Iris pigment epithelial cell (primary cell): ENCODE data around the gene ZNF320.
"Not testable (repeated sequence)": the region's sequence is repeated elsewhere in the genome, so short reads cannot be mapped to it uniquely, and the experiment has no call there.

Experiments
- DNase-seq: peaks from one replicate; pipeline ENCODE4 v3.0.0-alpha.2; 2011; ENCODE audit warnings: low read depth

Gene ZNF320

DNA sequence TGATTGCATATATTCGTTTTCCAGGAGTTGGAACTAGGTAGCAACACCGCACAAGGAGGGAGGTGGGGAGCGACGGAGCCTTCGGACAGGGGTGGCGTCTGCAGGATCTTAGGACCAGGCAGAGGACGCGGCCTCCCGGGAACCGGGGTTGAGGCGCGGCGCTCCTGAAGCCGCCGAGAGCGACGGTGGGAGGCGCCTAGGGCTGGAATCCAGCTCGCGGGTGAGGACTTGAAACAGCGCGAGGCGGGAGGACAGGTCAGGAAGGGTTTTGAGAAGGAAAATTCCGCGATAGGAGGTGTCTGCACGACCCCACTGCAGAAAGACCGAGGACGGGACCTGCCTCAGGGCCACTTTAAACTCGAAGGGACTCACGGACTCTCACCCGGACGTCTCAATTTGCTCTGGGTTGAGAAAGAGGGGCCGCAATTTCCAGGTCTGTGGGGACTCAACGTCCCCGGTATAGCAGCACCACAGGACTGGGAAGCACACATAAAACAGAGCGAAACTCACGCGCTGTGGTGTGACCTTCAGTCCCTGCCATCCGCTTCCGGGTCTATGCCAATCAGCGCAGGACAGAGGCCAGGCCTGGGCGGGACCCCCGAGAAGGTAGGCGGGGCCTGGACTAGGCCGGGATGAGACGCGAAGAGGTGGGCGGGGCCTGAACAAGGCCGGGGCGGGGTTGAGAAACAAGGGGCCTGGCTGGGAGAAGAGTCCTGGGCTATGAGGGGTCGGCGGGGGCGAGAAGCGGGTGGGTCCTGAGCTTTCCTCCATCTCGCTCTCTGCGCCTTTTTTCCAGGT lies at the start of gene ZNF320:
ZNF320 (minus strand) TSS at position 498 of the 798 bp plus-strand sequence. CDS start 7,380 bp downstream, outside the sequence.
- DNase-seq: peak; percentile 93

DNA sequence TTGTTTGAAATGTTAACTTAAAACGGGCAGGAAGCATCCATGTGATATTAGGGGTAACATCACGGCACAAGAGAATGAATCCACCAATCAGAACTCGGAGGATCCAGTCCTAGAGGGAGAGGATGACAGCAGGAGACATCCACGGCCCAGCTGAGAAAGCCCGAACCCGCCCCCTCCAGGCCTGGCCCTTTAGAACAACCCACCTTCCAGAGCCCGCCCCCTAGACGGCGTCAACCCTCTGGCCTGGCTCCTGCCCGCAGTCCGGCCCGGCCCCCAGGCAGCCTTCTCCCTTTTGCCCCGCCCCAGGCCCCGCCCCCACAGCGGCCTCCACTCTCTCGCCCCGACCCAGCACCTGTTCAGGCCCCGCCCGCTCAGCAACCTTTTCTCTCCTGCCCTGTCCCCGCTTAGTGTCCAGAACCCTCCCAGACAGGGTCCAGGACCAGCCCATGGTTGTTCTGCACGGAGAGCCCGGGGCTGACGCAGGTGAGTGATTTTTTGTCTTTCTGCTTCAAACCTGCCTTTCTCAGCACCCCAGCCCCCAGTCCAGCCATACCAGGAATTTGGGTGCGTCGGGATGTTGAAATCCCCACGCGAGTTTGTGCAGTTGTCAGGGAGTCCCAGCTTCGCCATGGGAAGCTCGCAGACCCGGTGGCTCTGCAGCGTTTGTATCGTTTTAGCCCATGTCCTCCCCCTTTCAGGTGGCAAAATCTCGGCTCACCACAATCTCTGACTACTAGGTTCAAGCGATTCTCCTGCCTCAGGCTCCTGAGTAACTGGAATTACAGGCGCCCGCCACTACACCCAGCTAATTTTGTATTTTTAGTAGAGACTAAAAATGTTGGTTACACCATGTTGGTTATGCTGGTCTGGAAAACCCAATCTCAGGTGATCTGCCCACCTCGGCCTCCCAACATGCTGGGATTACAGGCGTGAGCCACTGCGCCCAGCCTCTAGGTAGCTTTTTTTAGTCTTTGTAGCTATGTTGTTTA lies 49.2 kb upstream of the ZNF320 start:
- peak; percentile 59 for DNase-seq

DNA sequence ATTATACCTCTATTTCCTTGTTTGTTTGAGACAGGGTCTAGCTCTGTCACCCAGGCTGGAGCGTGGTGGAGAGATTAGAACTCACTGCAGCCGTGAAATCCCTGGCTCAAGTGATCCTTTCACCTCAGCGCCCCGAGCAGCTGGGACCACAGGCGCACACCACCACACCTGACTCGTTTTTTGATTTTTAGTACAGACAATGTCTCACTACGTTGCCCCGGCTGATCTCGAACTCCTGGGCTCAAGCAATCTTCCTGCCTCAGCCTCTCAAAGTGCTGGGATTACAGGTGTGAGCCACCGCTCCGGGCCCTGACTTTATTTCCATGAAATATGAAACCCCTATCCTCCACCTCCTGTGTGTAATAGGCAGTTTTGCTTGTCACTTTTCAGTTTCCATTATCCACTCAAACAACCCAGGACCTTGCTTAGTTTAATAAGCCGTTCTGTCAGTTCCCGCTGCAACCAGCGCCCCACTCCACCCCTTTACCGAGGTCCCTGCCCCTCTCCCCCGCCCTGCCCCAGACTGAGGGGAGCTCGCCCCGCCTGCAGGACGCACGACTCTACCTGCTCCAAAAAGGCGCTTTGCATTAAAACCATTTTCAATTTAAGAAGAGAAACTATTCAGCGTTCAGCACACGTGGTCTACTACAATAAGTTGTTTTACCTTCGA lies 48.4 kb upstream of the ZNF320 start:
- no peak for DNase-seq

DNA sequence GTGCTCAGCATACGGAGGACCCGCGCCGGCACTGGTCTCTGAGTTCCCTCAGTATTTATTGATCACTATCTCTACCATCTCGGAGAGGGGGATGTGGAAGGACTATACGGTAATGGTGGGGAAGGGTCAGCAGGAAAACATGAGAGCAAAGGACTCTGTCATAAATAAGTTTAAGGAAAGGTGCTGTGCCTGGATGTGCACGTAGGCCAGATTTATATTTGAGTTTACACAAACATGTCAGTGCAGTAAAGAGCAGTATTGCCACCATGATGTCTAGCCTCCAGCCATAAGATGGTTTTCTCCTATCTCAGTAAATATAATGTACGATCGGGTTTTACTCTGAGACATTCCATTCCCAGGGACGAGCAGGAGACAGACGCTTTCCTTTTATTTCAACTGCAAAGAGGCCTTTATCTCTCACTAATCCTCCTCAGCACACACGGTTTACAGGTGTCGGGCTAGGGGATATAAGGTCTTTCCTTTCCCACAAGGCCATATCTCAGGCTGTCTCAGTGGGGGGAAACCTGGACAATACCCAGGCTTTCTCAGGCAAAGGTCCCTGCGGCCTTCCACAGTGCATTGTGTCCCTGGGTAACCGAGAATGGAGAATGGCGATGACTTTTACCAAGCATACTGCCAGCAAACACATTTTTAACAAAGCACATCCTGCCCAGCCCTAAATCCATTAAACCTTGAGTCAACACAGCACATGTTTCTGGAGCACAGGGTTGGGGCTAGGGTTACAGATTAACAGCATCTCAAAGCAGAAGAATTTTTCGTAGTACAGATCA lies 47.5 kb upstream of the ZNF320 start:
- DNase-seq: not testable (repeated sequence)

DNA sequence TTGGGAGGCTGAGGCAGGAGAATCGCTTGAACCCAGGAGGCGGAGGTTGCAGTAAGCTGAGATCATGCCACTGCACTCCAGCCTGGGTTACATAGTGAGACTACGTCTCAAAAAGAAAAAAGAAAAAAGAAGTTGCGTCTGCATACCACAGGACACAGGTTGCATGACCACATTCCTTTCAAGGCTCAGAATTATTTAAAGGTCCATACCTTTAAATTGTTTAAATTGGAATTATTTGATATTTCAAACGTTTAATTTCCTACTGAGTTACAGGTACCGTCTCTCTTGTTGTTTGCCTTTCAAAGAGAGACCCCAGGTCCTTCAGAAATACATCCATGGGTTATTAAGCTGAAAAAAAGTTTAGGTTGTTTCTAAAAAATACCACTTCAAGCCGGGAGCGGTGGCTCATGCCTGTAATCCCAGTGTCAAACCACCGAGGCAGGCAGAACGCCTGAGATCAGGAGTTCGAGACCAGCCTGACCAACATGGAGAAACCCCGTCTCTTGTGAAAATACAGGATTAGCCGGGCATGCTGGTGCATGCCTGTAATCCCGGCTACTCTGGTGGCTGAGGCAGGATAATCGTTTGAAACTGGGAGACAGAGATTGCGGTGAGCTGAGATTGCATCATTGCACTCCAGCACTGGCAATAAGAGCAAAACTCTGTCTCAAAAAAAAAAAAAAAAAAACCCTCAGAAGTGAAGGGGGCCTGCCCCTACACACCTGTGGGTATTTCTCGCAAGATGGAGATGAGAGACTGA lies 46.6 kb upstream of the ZNF320 start:
- DNase-seq: no peak

DNA sequence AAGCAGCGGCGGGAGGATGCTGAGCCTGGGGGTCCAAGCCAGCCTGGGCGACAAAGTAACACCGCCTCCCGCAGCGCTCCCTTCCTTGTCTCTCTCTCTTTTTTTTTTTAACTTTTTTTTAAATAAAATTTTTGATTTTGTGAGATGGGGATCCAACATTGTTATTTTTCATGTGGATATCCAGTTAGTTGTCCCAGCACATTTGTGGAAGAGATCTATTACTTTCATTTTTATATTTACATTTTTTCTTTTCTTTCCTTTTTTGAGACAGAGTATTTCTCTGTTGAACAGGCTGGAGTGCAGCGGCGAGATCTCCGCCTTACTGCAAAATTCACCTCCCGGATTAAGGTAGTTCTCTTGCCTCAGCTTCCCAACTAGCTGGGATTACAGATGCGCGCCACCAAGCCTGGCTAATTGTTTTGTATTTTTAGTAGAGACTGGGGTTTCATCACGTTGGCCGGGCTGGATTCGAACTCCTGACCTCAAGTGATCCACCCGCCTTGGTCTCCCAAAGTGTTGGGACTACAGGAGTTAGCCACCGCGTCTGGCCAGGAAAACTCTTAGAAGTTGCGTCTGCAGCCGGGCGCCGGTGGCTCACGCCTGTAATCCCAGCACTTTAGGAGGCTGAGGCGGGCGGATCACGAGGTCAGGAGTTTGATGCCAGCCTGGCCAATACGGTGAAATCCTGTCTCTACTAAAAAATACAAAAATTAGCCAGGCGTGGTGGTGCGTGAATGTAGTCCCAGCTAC lies 45.9 kb upstream of the ZNF320 start:
- DNase-seq: no peak

DNA sequence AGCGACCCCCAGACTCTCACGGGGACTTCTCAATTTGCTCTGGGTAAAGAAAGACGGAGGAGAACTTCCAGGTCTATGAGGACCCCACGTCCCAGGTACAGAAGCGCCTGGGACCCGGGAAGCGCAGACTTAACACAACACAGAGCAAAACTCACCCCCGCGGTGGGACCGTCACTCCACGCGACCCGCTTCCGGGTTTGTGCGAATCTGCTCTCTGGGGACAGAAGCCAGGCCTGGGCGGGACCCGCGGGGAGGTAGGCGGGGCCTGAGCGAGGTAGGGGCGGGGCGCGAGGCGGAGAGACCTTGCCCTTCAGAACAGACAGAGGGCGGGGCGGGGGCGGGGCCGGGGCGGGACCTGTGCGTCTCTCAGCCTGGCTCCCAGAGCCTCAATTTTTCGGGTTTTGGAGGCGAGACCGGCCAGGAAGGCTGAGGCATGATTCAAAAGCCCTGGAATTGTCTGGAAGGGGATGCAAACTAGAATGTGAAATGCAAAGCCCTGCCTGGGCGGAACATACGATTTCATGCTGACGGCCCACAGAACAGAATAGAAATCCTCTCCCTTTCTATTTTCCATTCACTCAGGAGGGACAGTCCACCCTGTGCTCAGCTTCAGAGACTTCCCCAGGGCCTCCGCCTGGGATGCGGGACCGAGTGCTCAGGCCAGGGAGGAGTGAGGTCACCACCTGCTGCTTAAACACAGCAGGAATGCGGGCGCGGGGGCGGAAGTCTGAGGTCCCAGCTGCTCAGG lies 45.1 kb upstream of the ZNF320 start:
- peak; percentile 74 for DNase-seq

DNA sequence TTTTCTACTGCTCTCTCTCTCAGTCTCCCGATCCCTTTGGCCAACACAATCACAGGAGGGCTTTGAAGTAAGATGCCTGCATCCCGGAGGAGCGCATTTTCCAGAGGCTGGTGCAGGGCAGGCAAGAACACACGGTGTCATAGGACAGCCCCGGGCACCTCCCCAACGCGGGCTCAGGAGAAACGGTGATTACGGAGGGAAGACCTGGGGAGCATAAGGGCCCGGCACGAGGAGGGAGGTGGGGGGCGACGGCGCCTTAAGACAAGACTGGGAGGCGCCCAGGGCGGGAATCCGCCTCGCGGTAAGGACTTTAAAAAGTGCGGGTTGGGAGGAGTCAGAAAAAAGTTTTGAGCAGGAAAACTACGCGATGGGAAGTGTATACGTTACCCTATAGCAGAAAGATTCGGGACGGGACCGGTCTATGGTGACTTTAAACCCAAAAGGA lies 44.5 kb upstream of the ZNF320 start:
- DNase-seq: peak; percentile 29

DNA sequence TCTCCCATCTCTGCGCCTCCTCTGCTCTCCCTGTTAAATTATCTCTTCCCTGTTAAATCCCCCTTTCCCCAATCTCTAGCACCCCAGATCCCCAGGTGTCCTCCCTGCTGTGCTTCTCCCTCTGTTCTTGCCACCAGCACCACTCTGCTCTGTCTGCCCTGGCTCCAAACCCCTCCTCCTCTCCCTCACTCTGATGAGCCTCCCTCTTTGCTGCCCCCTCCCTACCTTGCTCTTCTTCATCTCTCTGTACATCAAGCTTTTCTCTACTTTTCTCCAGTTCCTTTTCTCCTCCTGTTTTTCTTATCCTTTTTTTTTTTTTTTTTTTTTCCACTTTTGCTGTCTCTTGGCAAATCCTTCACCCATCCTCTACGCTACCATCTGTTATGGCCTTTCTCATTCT lies 44.1 kb upstream of the ZNF320 start:
- DNase-seq: not testable (repeated sequence)

DNA sequence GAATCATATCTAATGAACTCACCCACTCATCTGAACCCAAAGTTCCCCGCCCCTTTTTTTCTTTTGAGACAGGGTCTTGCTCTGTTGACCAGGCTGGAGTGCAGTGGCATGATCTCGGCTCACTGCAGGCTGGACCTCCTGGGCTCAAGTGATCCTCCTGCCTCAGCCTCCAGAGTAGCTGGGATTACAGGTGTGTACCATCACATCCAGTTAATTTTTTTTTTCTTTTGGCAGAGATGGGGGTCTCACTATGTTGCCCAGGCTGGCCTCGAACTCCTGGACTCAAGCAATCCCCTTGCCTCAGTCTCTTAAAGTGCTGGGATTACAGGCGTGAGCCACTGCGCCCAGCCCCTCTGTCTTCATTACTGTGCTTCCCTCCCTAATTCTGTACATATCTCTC lies 43.5 kb upstream of the ZNF320 start:
- not testable (repeated sequence) for DNase-seq

DNA sequence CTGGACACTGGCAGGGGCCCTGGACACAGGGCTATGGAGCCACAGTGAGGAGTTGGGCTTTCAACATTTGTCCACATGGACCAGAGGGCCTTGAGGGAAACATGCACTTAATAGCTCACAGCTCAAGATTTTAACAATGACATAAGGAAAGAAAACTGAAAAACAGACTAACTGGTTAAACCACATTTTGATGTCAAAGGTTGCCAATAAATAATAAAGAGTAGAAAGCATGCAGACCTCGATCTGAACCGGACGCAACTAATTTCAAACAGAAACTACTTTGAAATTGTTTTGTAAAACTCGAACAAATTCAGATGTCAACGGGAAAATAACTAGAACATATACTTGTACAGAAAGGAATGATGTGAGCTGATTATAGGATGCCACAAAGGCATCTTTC lies 41.3 kb upstream of the ZNF320 start:
- DNase-seq: no peak

DNA sequence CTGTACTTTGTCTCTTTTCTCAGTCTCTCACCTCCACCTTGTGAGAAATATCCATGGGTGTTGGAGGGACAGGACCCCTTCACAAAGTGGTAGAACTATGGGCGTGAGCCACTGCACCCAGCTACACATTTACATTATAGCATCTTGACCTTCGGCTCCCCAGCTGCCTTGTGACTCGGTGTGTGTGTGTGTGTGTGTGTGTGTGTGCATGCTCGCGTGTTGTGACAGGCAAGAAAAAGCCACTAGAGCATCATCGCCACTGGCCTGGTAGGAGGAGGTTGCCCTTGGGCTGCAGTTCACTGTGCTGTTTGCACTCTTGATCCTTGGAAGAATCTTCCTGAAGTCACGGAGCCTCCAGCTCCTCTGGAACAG lies 39.5 kb upstream of the ZNF320 start:
- no peak for DNase-seq

DNA sequence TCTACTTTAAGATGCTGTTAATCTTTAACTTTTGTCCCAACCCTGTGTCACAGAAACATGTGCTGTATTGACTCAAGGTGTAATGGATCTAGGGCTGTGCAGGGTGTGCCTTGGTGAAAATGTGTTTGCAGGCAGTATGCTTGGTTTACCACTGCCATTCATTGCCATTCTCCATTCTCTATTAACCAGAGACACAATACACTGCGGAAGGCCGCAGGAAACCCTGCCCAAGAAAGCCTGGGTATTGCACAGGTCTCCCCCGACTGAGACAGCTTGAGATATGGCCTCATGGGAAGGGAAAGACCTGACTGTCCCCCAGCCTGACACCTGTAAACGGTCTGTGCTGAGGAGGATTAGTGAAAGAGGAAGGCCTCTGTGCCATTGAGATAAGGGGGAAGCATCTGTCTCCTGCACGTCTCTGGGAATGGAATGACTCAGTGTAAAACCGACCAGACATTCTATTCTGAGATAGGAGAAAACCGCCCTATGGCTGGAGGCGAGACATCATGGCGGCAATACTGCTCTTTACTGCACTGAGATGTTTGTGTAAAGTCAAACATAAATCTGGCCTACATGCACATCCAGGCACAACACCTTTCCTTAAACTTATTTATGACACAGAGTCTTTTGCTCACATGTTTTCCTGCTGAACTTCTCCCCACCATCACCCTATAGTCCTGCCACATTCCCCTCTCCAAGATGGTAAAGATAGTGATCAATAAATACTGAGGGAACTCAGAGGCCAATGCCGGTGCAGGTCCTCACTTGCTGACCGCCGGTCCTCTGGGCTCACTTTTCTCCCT lies 38.9 kb upstream of the ZNF320 start:
- no peak for DNase-seq

DNA sequence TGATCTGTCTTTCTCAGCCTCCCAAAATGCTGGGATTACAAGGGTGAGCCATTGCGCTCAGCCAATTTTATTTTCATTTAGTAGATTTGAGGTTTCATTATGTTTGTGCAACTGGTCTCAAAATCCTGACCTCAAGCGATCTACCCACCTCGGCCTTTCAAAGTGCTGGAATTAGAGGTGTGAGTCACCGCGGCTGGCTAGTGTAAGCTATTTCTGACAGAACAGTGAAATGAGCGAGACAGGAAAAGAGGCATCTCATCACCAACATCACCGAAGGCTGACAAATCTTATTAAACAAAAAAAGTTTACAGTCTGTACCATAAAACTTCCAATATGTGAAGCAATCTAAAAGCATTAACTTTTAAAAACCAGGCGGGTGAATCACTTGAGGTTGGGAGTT lies 38.0 kb upstream of the ZNF320 start:
- DNase-seq: peak; percentile 94

DNA sequence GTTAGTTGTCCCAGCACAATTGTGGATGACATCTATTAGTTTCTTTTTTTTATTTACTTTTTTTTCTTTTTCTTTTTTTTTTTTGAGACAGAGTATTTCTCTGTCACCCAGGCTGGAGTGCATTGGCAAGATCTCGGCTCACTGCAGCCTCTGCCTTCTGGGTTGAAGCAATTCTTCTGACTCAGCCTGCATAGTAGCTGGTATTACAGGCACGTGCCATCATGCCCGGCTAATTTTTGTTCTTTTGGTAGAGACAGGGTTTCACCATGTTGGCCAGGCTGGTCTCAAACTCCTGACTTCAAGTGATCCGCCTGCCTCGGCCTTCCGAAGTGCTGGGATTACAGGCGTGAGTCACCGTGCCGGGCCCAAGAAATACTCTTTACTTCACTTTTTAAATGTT lies 27.2 kb upstream of the ZNF320 start:
- not testable (repeated sequence) for DNase-seq

DNA sequence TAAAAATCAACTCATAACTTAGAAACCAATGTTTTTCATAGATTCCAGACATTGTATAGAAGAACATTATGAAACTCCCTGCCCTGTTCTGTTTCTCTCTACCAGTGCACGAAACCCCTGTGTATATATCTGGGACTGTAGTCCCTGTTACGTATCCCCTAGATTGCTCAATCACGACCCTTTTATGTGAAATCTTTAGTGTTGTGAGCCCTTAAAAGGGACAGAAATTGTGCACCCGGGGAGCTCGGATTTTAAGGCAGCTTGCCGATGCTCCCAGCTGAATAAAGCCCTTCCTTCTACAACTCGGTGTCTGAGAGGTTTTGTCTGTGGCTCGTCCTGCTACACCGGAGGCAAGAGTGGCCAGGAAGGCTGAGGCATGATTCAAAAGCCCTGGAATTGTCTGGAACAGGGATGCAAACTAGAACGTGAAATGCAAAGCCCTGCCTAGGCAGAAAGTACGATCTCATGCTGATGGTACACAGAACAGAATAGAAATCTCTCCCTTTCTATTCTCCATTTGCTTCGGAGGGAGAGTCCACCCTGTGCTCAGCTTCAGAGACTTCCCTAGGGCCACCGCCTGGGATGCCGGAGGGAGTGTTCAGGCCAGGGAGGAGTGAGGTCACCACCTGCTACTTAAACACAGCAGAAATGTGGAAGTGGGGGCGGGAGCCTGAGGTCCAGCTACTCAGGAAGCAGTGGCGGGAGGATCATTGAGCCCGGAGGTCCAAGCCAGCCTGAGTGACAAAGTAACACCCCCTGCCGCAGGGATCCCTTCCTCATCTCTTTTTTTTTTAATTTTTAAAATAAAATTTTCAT lies 26.6 kb upstream of the ZNF320 start:
- DNase-seq: peak; percentile 45
